Measurements from ENCODE around the gene STIM1.

Gene STIM1

DNA sequence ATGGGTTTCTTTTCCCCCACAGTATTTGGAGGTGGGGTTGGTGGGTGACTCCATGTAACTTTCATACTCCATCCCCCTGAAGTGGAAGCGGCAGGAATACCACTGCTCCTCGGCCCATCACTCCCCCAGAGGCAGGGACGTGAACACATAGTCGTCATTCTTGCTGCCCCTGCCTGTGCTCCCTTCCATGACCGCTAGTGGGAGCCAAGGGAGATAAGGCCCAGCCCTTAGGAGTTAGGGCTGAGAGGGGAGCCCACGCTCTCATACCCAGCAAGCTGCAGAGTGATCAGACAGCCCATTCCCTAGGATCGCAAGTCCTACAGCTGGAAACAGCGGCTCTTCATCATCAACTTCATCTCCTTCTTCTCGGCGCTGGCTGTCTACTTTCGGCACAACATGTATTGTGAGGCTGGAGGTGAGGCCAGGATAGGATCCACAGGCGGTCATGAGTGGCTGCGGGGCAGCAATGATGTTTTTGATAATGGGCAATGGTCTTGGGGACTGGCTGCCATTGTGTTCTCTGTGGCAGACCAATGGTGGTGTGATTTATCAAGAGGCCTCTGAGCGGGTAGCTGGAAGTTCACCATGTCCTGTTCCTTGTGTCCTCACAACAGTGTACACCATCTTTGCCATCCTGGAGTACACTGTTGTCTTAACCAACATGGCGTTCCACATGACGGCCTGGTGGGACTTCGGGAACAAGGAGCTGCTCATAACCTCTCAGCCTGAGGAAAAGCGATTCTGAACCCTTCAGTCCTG lies 30.6 kb upstream of the STIM1 start:
- Mint-ChIP-seq H3K27me3 (no peaks in the 10 kb centered on the region), H3K9me3 (no peaks in the 10 kb centered on the region), H3K27ac (peak overlapping the region; percentile 51), H3K4me3 (no peak overlapping the region), H3K4me1 (ENCODE audit: low read depth) (peaks cover 32% of the 10 kb centered on the region), H3K36me3 (ENCODE audit: low read depth) (peaks cover 51% of the 10 kb centered on the region)

DNA sequence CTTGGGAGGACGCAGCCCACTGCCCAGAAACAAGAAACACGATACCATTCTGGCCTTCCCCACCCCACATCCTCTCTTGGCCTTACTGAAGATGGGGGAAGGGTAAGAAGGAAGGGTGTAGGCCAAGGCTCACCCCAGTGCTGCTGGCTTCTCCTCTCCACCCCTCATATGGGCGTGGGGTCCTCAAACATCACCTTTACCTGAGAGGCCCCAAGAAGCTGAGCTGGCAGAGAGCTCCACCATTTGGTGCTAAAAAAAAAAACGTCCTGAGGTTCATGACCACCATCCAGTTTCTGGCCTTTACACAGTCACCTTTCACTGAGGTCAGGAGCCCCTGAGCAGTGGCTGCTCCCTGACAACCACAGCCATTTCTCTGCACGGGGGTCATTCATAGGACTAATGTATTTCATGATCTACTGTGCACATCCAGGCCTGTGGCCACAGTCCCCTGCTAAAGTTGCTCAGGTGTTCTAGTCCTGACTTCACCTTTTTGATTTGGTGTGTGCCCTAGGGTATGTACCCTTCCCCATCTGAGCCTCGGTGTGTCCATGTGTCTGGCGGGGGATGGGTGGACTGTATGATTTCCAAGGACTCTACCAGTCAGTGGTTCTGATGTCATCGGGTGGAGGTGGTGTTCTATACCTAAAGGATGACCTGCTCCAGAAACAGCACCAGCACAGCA lies 29.9 kb upstream of the STIM1 start:
- Mint-ChIP-seq H3K36me3 (ENCODE audit: low read depth) (peaks cover 59% of the 10 kb centered on the region), H3K4me1 (ENCODE audit: low read depth) (peaks cover 39% of the 10 kb centered on the region), H3K4me3 (no peak overlapping the region), H3K27ac (peak overlapping the region; percentile 84), H3K27me3 (no peaks in the 10 kb centered on the region), H3K9me3 (no peaks in the 10 kb centered on the region)

DNA sequence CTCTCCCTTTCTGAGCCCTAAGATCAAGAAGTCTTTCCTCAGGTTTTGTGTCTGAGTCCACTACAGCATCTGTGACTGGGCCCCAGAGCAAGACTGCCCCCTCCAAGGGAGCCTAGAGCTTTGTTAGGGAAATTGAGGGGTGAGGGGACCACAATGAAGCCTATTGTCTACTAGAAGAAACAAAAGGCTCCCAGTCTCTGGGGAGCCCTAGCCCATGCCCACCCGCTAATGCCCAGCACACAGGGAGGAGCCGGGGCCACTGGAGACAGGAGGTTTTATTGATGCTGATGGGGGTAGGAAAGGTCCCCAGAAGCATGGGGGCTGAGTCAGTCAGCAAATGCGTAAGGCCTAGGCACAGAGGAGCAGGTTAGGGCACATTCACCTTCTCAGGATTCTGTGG lies 28.7 kb upstream of the STIM1 start:
- Mint-ChIP-seq H3K4me1 (ENCODE audit: low read depth) (peaks cover 50% of the 10 kb centered on the region), H3K27ac (peak overlapping the region; percentile 77), H3K27me3 (no peaks in the 10 kb centered on the region), H3K36me3 (ENCODE audit: low read depth) (peaks cover 70% of the 10 kb centered on the region), H3K9me3 (no peaks in the 10 kb centered on the region), H3K4me3 (no peak overlapping the region)

DNA sequence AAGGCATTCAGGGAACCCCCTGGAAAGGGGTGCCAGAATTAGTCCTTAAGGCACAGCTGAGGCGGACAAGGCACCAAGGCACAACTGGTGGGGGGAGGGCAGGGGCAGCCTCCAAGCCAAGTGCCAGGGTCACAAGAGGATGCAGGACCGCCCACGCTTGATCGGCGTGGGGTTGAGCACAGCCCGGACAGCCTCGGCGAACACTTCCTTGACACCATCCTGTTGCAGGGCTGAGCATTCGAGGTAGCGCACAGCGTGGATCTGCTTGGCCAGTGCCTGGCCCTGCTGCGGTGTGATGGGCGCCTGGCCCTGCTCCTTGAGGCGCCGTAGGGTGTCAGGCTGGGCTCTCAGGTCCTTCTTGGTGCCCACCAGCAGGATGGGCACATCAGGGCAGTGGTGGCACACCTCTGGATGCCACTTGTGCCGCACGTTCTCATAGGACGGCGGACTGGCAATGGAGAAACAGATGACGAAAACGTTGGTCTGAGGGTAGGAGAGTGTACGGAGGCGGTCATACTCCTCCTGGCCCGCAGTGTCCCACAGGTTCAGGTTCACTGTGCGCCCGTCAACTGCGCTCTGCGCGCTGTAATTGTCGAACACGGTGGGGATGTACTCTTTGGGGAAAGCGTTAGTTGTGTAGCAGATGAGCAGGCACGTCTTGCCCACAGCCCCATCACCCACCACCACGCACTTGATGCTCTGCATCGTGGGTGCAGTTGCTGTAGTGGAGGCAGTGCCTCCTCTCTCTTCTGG lies 27.9 kb upstream of the STIM1 start:
- H3K27me3 Mint-ChIP-seq, result no peaks in the 10 kb centered on the region
- peaks cover 79% of the 10 kb centered on the region for H3K36me3 Mint-ChIP-seq (ENCODE audit: low read depth)
- peak overlapping the region; percentile 43 for H3K27ac Mint-ChIP-seq
- peaks cover 59% of the 10 kb centered on the region for H3K4me1 Mint-ChIP-seq (ENCODE audit: low read depth)
- H3K9me3 Mint-ChIP-seq, result no peaks in the 10 kb centered on the region
- no peak overlapping the region for H3K4me3 Mint-ChIP-seq

DNA sequence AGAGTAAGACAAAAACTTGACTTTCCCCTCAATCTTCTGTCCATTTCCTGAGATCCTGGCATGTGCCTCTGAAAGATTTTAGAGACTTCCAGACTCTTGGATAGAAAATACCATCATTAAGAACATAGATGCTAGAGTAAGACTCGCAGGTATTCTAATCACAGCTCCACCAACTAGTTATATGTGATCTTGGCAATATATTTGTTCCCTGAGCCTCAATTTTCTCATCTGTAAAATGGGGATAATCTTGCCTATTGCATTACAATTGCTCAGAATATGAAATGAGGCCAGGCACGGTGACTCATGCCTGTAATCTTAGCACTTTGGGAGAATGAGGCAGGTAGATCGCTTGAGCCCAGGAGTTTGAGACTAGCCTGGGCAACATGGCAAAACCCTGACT lies 25.4 kb upstream of the STIM1 start:
- H3K4me1 Mint-ChIP-seq (ENCODE audit: low read depth), result peaks cover 67% of the 10 kb centered on the region
- H3K4me3 Mint-ChIP-seq, result no peak overlapping the region
- peaks cover 90% of the 10 kb centered on the region for H3K36me3 Mint-ChIP-seq (ENCODE audit: low read depth)
- no peaks in the 10 kb centered on the region for H3K9me3 Mint-ChIP-seq
- no peaks in the 10 kb centered on the region for H3K27me3 Mint-ChIP-seq
- H3K27ac Mint-ChIP-seq, result peak overlapping the region; percentile 96

DNA sequence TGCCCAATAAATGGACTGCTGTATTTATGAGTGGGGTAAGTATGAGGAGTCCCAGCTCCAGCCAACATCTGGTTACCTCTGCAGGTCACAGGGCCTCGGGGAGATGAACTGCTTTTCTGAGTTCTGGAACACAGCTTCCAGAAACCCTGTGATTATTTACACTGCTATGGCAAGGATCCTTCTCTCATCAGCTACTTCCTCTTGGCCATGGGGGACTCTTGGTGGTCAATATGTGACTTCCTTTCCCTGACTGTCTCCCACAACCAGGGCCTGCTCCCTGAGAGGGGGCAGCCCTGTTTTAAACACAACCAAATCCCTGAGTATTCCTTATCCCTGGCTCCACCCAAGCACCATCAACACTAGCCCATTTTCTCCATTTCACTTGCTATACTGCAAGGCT lies 24.7 kb upstream of the STIM1 start:
- Mint-ChIP-seq H3K4me3 (peak overlapping the region; percentile 89), H3K27me3 (no peaks in the 10 kb centered on the region), H3K36me3 (ENCODE audit: low read depth) (peaks cover 92% of the 10 kb centered on the region), H3K4me1 (ENCODE audit: low read depth) (peaks cover 68% of the 10 kb centered on the region), H3K9me3 (no peaks in the 10 kb centered on the region), H3K27ac (peak overlapping the region; percentile 96)

DNA sequence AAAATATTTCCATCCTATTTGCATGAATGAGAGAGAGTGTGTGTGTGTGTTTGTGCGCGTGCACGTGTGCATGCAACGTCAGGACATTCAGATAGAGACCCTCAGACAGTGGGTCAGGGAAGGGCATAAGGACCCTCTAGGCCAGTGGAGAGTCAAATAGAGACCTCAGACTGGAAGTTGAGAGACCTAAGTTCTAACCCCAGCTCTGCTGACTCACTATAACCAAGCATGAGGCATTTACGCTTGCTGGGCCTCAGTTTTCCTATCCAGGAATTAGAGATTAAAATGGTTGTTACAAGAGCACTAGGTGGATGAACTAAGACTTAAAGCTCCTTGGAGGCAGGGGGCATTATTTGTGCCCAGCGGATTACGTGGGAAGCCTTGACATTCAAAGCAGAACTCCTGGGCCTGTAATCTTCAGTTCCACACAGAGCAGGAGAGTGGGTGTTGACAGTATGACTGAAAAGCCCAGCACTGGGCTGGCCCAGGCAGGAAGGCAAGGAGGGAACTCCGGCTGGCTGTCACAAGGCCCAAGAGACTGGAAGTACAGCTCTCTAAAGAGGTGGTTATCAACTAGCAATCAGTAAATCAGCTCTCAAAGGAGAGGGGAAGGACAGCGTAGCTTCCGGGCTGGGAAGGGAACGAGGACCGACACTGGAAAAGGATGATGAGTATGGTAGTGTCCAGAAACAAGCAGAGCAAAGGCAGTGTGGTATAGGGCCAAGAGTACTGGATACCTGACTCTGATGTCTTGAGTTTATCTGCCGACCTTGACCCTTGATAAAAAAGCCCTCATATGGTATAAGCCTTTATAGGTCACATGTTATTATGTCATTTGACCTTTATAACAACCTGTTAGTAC lies 23.9 kb upstream of the STIM1 start:
- Mint-ChIP-seq H3K9me3 (no peaks in the 10 kb centered on the region), H3K4me3 (peak overlapping the region; percentile 89), H3K36me3 (ENCODE audit: low read depth) (peaks cover 88% of the 10 kb centered on the region), H3K27ac (peak overlapping the region; percentile 96), H3K27me3 (no peaks in the 10 kb centered on the region), H3K4me1 (ENCODE audit: low read depth) (peaks cover 68% of the 10 kb centered on the region)

DNA sequence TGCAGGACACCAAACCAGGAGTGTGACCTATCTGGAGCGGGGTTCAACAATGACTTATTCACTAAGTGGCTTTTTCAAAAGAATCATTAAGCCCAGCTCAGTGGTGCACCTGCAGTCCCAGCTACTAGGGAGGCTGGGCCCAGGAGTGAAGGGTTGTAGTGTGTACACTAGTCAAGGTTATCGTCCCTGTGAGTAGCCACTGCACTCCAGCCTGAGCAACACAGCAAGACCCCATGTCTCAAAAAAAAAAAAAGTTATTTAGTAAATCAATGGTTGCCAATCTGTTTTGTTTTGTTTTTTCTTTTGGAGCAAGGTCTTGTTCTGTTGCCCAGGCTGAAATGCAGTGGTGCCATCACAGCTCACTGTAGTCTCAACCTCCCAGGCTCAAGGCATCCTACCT lies 22.6 kb upstream of the STIM1 start:
- peaks cover 84% of the 10 kb centered on the region for H3K36me3 Mint-ChIP-seq (ENCODE audit: low read depth)
- peaks cover 78% of the 10 kb centered on the region for H3K4me1 Mint-ChIP-seq (ENCODE audit: low read depth)
- H3K27ac Mint-ChIP-seq, result peak overlapping the region; percentile 96
- H3K4me3 Mint-ChIP-seq, result peak overlapping the region; percentile 89
- no peaks in the 10 kb centered on the region for H3K9me3 Mint-ChIP-seq
- H3K27me3 Mint-ChIP-seq, result no peaks in the 10 kb centered on the region

DNA sequence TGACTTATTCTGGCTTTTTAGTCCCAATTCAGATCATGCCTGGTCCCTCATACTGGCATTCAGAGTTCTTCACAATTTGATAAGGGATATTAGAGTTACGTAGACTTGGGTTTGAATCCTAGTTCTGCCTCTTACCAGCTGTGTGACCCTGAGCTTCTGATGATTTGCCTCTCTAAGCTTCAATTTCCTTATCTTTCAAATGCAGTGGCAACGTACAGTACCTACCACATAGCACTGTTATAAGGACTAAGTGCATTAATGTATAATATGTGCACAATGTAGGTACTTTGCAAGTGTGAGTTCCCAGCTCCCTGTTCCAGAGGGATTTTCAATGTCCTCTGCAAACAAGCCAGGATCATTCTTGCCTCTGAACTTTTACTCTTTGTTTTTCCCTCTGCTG lies 22.0 kb upstream of the STIM1 start:
- Mint-ChIP-seq H3K9me3 (no peaks in the 10 kb centered on the region), H3K27me3 (no peaks in the 10 kb centered on the region), H3K4me1 (ENCODE audit: low read depth) (peaks cover 84% of the 10 kb centered on the region), H3K36me3 (ENCODE audit: low read depth) (peaks cover 85% of the 10 kb centered on the region), H3K4me3 (peak overlapping the region; percentile 89), H3K27ac (peak overlapping the region; percentile 96)

DNA sequence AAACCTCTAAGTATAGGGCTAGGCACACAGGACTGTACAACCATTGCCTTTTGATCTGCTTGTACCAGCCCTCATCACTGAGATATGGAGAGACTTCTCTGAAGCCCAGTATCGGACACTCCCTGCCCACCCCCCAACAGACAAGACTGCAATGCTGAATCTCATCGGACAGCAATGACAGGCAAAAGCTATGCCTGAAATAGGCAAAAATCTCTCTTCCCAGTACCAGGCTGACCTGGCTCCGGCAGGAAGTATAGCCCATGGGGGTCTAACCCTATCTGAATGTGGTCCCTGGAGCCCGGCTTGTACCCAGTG lies 21.2 kb upstream of the STIM1 start:
- Mint-ChIP-seq H3K36me3 (ENCODE audit: low read depth) (peaks cover 92% of the 10 kb centered on the region), H3K27me3 (no peaks in the 10 kb centered on the region), H3K27ac (peak overlapping the region; percentile 96), H3K9me3 (no peaks in the 10 kb centered on the region), H3K4me1 (ENCODE audit: low read depth) (peaks cover 90% of the 10 kb centered on the region), H3K4me3 (peak overlapping the region; percentile 89)

DNA sequence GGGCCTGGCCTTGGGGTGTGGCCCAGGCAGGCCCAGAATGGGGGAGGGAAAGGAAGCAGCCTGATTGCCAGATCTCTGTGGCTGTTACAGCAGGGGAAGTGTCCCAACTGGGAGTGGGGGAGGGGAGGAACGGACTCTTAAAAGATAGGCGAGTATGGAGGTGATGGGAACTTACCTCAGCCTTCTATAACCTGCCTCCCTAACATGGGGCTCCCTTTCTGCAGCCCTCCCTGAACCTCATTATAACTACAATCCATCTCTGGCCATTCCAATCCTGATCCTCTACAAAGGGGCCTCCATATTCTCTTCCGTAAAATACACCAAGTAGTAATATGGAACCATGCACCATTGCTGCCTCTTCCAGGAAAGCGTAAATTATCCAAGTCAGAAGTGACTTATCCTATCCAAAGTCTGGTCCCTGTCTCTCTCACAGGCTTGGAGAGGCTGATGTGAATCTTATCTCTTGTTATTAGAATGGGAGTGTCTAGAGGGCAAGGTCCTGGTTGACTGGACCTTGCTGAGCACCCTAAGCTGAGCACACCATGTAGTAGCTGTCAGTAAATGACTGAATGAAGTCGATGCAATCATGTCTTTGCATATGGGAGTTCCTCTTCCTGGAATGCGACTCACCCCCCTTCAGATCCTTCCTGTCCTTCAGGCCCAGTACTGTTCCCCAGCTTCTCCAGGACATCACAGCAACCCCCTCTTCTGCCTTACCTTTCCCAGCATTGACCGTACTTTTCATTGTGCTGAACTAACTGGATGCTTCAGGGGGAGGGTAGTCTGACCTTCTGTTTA lies 20.6 kb upstream of the STIM1 start:
- Mint-ChIP-seq H3K9me3 (no peaks in the 10 kb centered on the region), H3K27ac (peak overlapping the region; percentile 96), H3K4me3 (peak overlapping the region; percentile 89), H3K4me1 (ENCODE audit: low read depth) (peaks cover 93% of the 10 kb centered on the region), H3K36me3 (ENCODE audit: low read depth) (peaks cover 92% of the 10 kb centered on the region), H3K27me3 (no peaks in the 10 kb centered on the region)

DNA sequence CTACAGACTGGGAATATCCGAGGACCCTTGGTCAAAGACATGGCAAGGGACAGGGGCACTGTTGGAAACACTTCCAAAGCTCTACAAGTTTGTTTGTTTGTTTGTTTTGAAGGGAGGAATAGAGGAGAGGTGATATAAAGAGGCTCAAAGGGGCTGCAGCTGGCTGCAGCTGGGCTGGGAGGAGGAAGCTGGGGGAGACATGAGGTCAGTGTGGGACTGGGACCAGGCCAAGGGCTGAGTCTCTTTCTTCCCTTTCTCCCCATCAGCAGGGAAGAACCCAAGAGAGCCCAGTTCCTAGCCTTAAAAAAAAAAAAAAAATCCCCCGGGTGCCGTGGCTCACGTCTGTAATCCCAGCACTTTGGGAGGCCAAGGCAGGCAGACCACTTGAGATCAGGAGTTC lies 19.7 kb upstream of the STIM1 start:
- H3K27me3 Mint-ChIP-seq, result no peaks in the 10 kb centered on the region
- peaks cover 84% of the 10 kb centered on the region for H3K4me1 Mint-ChIP-seq (ENCODE audit: low read depth)
- peak overlapping the region; percentile 96 for H3K27ac Mint-ChIP-seq
- H3K4me3 Mint-ChIP-seq, result peak overlapping the region; percentile 89
- H3K9me3 Mint-ChIP-seq, result no peaks in the 10 kb centered on the region
- peaks cover 86% of the 10 kb centered on the region for H3K36me3 Mint-ChIP-seq (ENCODE audit: low read depth)

DNA sequence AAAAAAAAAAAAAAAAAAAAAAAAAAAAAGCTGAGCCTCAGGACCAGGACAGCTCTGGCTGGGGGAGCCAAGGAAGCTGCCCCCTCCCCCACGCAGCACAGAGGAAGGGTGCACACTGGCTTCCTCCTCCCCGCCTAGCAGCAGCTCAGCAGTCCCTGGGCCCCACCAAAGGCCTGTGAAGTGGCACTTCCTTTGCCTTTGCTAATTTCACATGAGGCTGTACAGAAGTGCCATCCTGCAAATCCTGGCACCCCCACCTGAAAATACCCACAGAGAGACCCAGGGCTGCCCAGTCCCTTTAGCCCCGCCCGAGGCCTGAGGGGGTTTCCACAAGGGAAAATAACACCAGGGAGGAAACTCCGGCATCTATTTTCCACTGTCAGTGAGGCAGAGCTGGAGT lies 18.6 kb upstream of the STIM1 start:
- H3K27me3 Mint-ChIP-seq, result no peaks in the 10 kb centered on the region
- peaks cover 74% of the 10 kb centered on the region for H3K36me3 Mint-ChIP-seq (ENCODE audit: low read depth)
- H3K27ac Mint-ChIP-seq, result peak overlapping the region; percentile 96
- H3K9me3 Mint-ChIP-seq, result no peaks in the 10 kb centered on the region
- peak overlapping the region; percentile 89 for H3K4me3 Mint-ChIP-seq
- peaks cover 77% of the 10 kb centered on the region for H3K4me1 Mint-ChIP-seq (ENCODE audit: low read depth)

DNA sequence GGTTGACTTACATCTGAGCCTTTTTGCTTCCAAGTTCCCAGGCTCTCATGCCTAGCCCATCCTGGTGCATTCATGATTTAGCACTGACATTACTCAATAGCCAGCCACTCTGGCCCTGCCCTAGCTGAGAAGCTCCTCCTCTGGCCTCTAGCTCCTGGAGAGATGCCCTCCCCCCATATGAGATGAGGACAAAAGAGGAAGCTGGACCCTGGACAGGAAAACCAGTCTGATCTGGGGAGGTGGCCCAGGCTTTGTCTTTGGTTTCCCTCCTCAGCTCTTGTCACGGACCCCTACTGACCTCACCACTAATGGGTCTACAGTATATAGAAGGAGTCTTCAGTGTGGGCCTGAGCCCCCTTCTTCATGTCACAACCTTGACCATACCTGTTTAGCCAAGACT lies 17.7 kb upstream of the STIM1 start:
- H3K4me3 Mint-ChIP-seq, result peak overlapping the region; percentile 89
- H3K36me3 Mint-ChIP-seq (ENCODE audit: low read depth), result peaks cover 65% of the 10 kb centered on the region
- no peaks in the 10 kb centered on the region for H3K27me3 Mint-ChIP-seq
- H3K4me1 Mint-ChIP-seq (ENCODE audit: low read depth), result peaks cover 73% of the 10 kb centered on the region
- H3K27ac Mint-ChIP-seq, result peak overlapping the region; percentile 88
- no peaks in the 10 kb centered on the region for H3K9me3 Mint-ChIP-seq
